Cortex of kidney (tissue), 1 donor: ENCODE data around the gene MYL5.
"Not testable (repeated sequence)": the region's sequence is repeated elsewhere in the genome, so short reads cannot be mapped to it uniquely, and the experiment has no call there.

Experiments
- DNase-seq: peaks from one replicate; lab custom pipeline; 2025; lab: John Stamatoyannopoulos, UW

MYL5 gene

DNA sequence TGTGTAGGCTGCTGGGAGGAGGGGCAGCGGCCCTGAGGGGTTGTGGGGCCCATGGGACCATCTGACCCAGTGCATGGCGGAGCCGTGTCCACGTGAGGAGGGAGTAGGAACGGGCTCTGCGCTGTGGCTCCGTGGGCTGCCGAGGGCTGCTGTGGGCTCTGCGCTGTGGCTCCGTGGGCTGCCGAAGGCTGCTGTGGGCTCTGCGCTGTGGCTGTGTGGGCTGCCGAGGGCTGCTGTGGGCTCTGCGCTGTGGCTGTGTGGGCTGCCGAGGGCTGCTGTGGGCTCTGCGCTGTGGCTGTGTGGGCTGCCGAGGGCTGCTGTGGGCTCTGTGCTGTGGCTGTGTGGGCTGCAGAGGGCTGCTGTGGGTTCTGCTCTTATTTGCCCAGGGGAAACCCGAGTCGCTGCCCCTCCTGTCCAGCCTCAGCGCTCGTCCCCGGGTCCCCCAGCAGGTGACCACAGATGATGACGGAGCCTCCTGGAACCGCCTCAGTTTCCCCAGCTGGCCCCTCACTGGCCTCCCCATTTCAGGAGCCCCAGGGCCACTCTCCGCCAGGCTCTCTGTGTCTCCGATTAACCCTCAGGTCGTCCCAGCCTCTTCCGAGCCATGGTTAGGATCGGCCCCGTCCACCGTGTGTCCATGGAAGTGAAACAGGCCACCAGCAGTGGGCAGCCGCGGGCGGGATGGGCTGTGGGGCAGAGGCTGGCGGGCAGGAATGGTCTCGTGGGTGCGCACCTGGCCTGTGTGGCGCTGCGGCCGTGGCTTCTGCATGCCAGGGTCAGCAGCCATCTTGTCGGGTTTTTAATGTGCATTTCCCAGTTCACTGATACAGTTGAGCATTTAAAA lies 51.3 kb downstream of the MYL5 start:
- no peak for DNase-seq

DNA sequence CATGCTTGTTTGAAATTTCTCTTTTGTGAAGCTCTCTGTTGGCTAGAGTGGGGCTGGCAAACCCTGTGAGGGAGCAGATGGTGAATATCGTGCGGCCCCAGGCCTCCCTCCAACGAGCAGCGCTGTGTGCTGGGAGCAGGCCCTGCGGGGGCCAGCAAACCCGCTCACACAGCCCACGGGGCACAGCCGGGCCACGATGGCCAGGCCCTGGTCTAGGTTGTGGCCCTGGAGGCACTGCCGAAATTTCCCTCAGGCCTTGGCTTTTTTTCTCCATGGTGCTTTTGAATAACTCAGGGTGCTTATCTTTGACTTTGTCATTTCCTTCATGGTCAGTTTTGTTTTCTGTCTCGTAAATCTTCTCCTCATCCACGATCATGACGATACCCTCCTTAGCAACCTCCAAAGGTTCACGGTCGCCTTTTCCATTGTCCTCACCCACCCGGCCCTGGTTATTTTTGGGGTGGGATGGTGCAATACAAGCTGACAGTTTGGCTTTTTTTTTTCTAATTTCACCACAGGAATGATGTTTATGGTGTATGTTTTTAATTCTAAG lies 52.0 kb downstream of the MYL5 start:
- no peak for DNase-seq

GRCh38 chr4:726838-727237 lies 52.5 kb downstream of the MYL5 start:
- no peak for DNase-seq

- no peak for DNase-seq
These were observed 53.2 kb downstream of the MYL5 start for GRCh38 chr4:727576-727975.

DNA sequence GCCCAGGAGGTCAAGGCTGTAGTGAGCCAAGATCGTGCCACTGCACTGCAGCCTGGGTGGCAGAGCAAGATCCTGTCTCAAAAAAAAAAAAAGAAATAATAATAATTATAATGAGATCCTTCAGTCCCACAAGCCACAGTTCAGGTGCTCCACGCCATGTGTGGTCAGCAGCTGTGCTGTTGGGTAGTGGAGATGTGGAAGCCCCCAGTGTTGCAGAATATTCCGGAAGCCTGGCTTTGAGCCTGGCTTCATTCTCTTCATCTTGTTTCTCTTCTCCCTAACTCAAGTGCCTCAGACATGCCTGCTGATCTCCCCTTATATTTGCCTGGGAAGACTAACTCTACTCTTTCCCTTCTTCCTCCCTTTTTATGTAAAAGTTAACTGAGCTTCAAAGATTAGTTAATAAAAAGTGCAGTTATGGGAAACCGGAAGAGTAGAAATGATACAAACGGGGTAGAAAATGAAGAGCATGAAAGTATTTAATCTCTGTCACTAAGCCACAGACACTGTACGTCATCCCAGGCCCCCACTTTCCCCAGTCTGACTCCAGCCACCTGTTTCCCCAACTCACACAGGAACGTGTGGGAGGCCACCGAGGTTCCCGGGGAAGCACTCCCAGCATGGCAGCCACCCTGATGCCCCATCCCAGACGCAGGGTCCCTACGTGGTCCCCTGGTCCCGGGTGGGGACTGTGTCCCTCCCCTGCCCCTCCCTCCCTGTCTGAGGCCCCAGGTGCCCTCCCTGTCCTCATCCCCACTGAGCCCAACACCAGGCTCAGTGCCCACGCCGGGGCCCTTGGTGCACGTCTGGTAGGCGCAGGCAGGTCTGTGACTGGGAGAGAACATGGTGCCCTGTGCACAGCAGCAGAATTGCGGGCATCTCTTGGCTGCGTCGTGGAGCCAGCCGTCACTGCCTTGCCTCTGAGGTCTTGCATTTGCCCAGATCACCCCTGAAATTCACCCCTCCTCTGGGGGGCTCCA lies 55.3 kb downstream of the MYL5 start:
- DNase-seq: no peak

DNA sequence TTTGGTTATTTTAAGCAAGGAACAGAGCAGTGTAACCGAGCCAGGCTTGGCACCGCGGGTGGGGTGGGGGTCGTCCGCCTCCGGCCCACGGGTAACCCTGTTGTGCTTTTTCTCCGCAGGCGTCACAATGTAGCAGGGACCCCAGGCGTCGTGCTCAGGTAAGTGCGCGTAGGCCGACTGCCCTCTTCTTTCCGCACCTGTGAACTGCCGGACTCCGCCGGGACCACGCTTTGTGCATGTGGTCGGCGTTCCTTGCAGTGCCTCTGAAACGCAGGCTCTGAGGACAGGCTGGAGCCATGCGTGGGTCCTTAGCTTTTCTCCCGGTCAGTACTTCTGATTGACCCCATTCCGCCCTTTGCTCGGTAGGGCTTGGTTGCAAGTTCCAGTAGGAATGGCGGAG lies 56.2 kb downstream of the MYL5 start:
- DNase-seq: no peak

- not testable (repeated sequence) for DNase-seq
These were observed 56.9 kb downstream of the MYL5 start for GRCh38 chr4:730946-731904.
